ENCODE results near the gene IL27RA.

The IL27RA gene

DNA sequence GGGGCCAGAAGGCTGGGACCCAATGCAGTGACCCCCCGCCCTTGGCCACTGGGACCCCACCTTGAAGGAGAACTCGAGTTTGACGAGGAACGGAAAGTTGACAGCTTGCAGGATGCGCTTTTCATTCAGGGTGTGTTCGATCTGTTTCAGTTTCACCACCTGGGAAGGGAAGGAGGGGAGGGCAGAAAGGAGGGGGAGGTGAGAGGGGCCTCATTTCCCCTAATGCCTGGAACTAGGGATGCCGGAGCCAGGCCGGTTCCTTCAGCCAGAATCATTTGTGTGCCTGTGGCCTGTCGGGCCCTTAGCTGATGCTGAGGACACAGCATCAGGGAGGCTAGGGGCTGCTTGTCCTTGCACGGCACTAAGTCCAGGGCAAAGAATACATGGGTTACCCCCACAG is 71.2 kb downstream of the IL27RA start:
- in situ Hi-C loops (cut with MboI; ENCODE audit: low pct_unique_long_range_greater_than_20kb, low sequenced_read_pairs, unreplicated experiment): no loop called here

More for the DNA sequence above, 71.2 kb downstream of the IL27RA start:
- DNase-seq (ENCODE audit: low spot score): no peak
- TF ChIP-seq, protein P1, sequence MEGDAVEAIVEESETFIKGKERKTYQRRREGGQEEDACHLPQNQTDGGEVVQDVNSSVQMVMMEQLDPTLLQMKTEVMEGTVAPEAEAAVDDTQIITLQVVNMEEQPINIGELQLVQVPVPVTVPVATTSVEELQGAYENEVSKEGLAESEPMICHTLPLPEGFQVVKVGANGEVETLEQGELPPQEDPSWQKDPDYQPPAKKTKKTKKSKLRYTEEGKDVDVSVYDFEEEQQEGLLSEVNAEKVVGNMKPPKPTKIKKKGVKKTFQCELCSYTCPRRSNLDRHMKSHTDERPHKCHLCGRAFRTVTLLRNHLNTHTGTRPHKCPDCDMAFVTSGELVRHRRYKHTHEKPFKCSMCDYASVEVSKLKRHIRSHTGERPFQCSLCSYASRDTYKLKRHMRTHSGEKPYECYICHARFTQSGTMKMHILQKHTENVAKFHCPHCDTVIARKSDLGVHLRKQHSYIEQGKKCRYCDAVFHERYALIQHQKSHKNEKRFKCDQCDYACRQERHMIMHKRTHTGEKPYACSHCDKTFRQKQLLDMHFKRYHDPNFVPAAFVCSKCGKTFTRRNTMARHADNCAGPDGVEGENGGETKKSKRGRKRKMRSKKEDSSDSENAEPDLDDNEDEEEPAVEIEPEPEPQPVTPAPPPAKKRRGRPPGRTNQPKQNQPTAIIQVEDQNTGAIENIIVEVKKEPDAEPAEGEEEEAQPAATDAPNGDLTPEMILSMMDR (IDR thresholded peaks at IDR 0.05; ENCODE audit: extremely low read depth, insufficient read depth, missing control alignments): no peak

Measured in GM13977 (cell line).